Measurements from ENCODE around the gene PKD1. TPM values are rescaled to one million over a fixed set of nuclear protein-coding genes. Genes with fewer than 3 reads are reported as not detected.
"Not testable (repeated sequence)": the region's sequence is repeated elsewhere in the genome, so short reads cannot be mapped to it uniquely, and the experiment has no call there.

The PKD1 gene
- total and polyA plus RNA-seq, 9 donors, result 63.3 to 183 (median 153) TPM

- Histone ChIP-seq H3K4me3 (ENCODE audit: low read length) (peak overlapping the region; percentile 20), H3K4me1 (ENCODE audit: control insufficient read depth, insufficient read depth, low read length) (peaks cover 75% of the 10 kb centered on the region), H3K27ac (ENCODE audit: low read length) (peak overlapping the region; percentile 96)
- not testable (repeated sequence) for H3K36me3 ChIP-seq (ENCODE audit: control insufficient read depth, insufficient read depth, low read length); H3K9me3 ChIP-seq (replicated peaks; ENCODE audit: control insufficient read depth, low read depth, low read length); H3K27me3 ChIP-seq (ENCODE audit: control insufficient read depth, insufficient read depth, low read length)
- WGBS (ENCODE audit: insufficient coverage), result 2% methylated on average over 8 of the region's 37 CpGs
- DNase-seq, result peak; percentile 94
Observed at GRCh38 chr16:2124694-2125444, 10.8 kb downstream of the PKD1 start.

- H3K27me3 ChIP-seq (ENCODE audit: control insufficient read depth, insufficient read depth, low read length); H3K36me3 ChIP-seq (ENCODE audit: control insufficient read depth, insufficient read depth, low read length): not testable (repeated sequence)
- 0% methylated on average over 4 of the region's 11 CpGs for WGBS (ENCODE audit: insufficient coverage)
Observed at GRCh38 chr16:2124377-2124693, 11.4 kb downstream of the PKD1 start.

GRCh38 chr16:2123706-2124376 is 11.9 kb downstream of the PKD1 start:
- WGBS (ENCODE audit: insufficient coverage), result 18% methylated on average over 4 of the region's 27 CpGs
- not testable (repeated sequence) for H3K9me3 ChIP-seq (replicated peaks; ENCODE audit: control insufficient read depth, low read depth, low read length); H3K27me3 ChIP-seq (ENCODE audit: control insufficient read depth, insufficient read depth, low read length); DNase-seq; H3K4me3 ChIP-seq (ENCODE audit: low read length); H3K36me3 ChIP-seq (ENCODE audit: control insufficient read depth, insufficient read depth, low read length)
- peak overlapping the region; percentile 96 for H3K27ac ChIP-seq (ENCODE audit: low read length)
- peaks cover 69% of the 10 kb centered on the region for H3K4me1 ChIP-seq (ENCODE audit: control insufficient read depth, insufficient read depth, low read length)

More at GRCh38 chr16:2124377-2124693, 11.4 kb downstream of the PKD1 start:
- Histone ChIP-seq H3K4me1 (ENCODE audit: control insufficient read depth, insufficient read depth, low read length) (peaks cover 71% of the 10 kb centered on the region), H3K4me3 (ENCODE audit: low read length) (peak overlapping the region; percentile 20), H3K27ac (ENCODE audit: low read length) (peak overlapping the region; percentile 96)
- not testable (repeated sequence) for H3K9me3 ChIP-seq (replicated peaks; ENCODE audit: control insufficient read depth, low read depth, low read length); DNase-seq

GRCh38 chr16:2122934-2123683 is 12.6 kb downstream of the PKD1 start:
- H3K27me3 ChIP-seq (ENCODE audit: control insufficient read depth, insufficient read depth, low read length); H3K36me3 ChIP-seq (ENCODE audit: control insufficient read depth, insufficient read depth, low read length); H3K9me3 ChIP-seq (replicated peaks; ENCODE audit: control insufficient read depth, low read depth, low read length); H3K4me3 ChIP-seq (ENCODE audit: low read length): not testable (repeated sequence)
- peak; percentile 60 for DNase-seq
- peaks cover 62% of the 10 kb centered on the region for H3K4me1 ChIP-seq (ENCODE audit: control insufficient read depth, insufficient read depth, low read length)
- peak overlapping the region; percentile 96 for H3K27ac ChIP-seq (ENCODE audit: low read length)
- WGBS (ENCODE audit: insufficient coverage), result 47% methylated on average over 4 of the region's 26 CpGs

GRCh38 chr16:2122429-2122828 is 13.3 kb downstream of the PKD1 start:
- H3K4me1 ChIP-seq (ENCODE audit: control insufficient read depth, insufficient read depth, low read length), result peaks cover 60% of the 10 kb centered on the region

GRCh38 chr16:2121853-2122252 is 13.8 kb downstream of the PKD1 start:
- H3K27me3 ChIP-seq (ENCODE audit: control insufficient read depth, insufficient read depth, low read length), result no peaks in the 10 kb centered on the region
- peak overlapping the region; percentile 51 for H3K27ac ChIP-seq (ENCODE audit: low read length)
- H3K4me3 ChIP-seq (ENCODE audit: low read length), result no peak overlapping the region
- DNase-seq, result peak; percentile 27
- H3K36me3 ChIP-seq (ENCODE audit: control insufficient read depth, insufficient read depth, low read length), result peaks cover 4% of the 10 kb centered on the region
- WGBS (ENCODE audit: insufficient coverage), result 55% methylated on average over 14 of the region's 19 CpGs
- no peaks in the 10 kb centered on the region for H3K9me3 ChIP-seq (replicated peaks; ENCODE audit: control insufficient read depth, low read depth, low read length)
- peaks cover 54% of the 10 kb centered on the region for H3K4me1 ChIP-seq (ENCODE audit: control insufficient read depth, insufficient read depth, low read length)

More at GRCh38 chr16:2122429-2122828, 13.3 kb downstream of the PKD1 start:
- Histone ChIP-seq H3K4me3 (ENCODE audit: low read length) (no peak overlapping the region), H3K27me3 (ENCODE audit: control insufficient read depth, insufficient read depth, low read length) (no peaks in the 10 kb centered on the region), H3K9me3 (replicated peaks; ENCODE audit: control insufficient read depth, low read depth, low read length) (no peaks in the 10 kb centered on the region), H3K36me3 (ENCODE audit: control insufficient read depth, insufficient read depth, low read length) (no peaks in the 10 kb centered on the region), H3K27ac (ENCODE audit: low read length) (peak overlapping the region; percentile 60)
- no peak for DNase-seq
- WGBS (ENCODE audit: insufficient coverage), result 46% methylated on average over 12 of the region's 17 CpGs

GRCh38 chr16:2121325-2121724 is 14.4 kb downstream of the PKD1 start:
- H3K4me3 ChIP-seq (ENCODE audit: low read length); H3K9me3 ChIP-seq (replicated peaks; ENCODE audit: control insufficient read depth, low read depth, low read length); H3K27ac ChIP-seq (ENCODE audit: low read length); H3K27me3 ChIP-seq (ENCODE audit: control insufficient read depth, insufficient read depth, low read length); H3K36me3 ChIP-seq (ENCODE audit: control insufficient read depth, insufficient read depth, low read length): not testable (repeated sequence)
- no CpG with 5 or more reads among the region's 9 CpGs for WGBS (ENCODE audit: insufficient coverage)
- peaks cover 49% of the 10 kb centered on the region for H3K4me1 ChIP-seq (ENCODE audit: control insufficient read depth, insufficient read depth, low read length)
- peak; percentile 71 for DNase-seq

- 89% methylated on average over 10 of the region's 35 CpGs for WGBS (ENCODE audit: insufficient coverage)
- H3K4me3 ChIP-seq (ENCODE audit: low read length); H3K27ac ChIP-seq (ENCODE audit: low read length); H3K27me3 ChIP-seq (ENCODE audit: control insufficient read depth, insufficient read depth, low read length); H3K9me3 ChIP-seq (replicated peaks; ENCODE audit: control insufficient read depth, low read depth, low read length); DNase-seq: not testable (repeated sequence)
- peaks cover 17% of the 10 kb centered on the region for H3K36me3 ChIP-seq (ENCODE audit: control insufficient read depth, insufficient read depth, low read length)
- H3K4me1 ChIP-seq (ENCODE audit: control insufficient read depth, insufficient read depth, low read length), result peaks cover 18% of the 10 kb centered on the region
Observed at GRCh38 chr16:2117960-2118722, 17.6 kb downstream of the PKD1 start.

- H3K36me3 ChIP-seq (ENCODE audit: control insufficient read depth, insufficient read depth, low read length), result peaks cover 20% of the 10 kb centered on the region
- not testable (repeated sequence) for H3K9me3 ChIP-seq (replicated peaks; ENCODE audit: control insufficient read depth, low read depth, low read length); DNase-seq; H3K4me1 ChIP-seq (ENCODE audit: control insufficient read depth, insufficient read depth, low read length); H3K4me3 ChIP-seq (ENCODE audit: low read length); H3K27me3 ChIP-seq (ENCODE audit: control insufficient read depth, insufficient read depth, low read length); H3K27ac ChIP-seq (ENCODE audit: low read length)
- WGBS (ENCODE audit: insufficient coverage), result 88% methylated on average over 3 of the region's 25 CpGs
Observed at GRCh38 chr16:2117341-2117740, 18.4 kb downstream of the PKD1 start.
